Stimulated activated CD8-positive, alpha-beta memory T cell treated with anti-CD3 and anti-CD28 coated beads, Interleukin-4, amount 100 ng/mL, for 1 hour (primary cell): ENCODE measurements around the gene IL22RA1.

Experiments used
- DNase-seq, 2 donors: peaks; one replicate each; pipeline ENCODE4 v3.0.0-alpha.2; 2020; ENCODE audit warnings: low read depth in 2 of 2, low spot score in 1 of 2

Gene IL22RA1

GRCh38 chr1:24142546-24143534 is at the start of gene IL22RA1:
TSS of gene IL22RA1 (minus strand) at chr1:24143140. CDS start at chr1:24143082, 58 bp downstream.
- DNase-seq, result no peak

- DNase-seq, result no peak
These were observed 48.9 kb upstream of the IL22RA1 start for GRCh38 chr1:24191860-24192259.

- DNase-seq, result no peak
These were observed 48.1 kb upstream of the IL22RA1 start for GRCh38 chr1:24190983-24191461.

GRCh38 chr1:24189528-24189927 is 46.6 kb upstream of the IL22RA1 start:
- DNase-seq, result no peak

- DNase-seq, result peak; percentile 26 to 43
These were observed 44.3 kb upstream of the IL22RA1 start, which contains the start of gene IFNLR1 for GRCh38 chr1:24186993-24187790. TSS of gene IFNLR1 (minus strand) at chr1:24187289. CDS start at chr1:24187248, 41 bp downstream.

GRCh38 chr1:24186711-24186992 is 43.7 kb upstream of the IL22RA1 start:
- no peak for DNase-seq

- DNase-seq, result no peak
These were observed 43.2 kb upstream of the IL22RA1 start for GRCh38 chr1:24186031-24186710.

- no peak for DNase-seq
These were observed 42.1 kb upstream of the IL22RA1 start for GRCh38 chr1:24185076-24185475.

- DNase-seq, result no peak
These were observed 39.1 kb upstream of the IL22RA1 start for GRCh38 chr1:24182061-24182460.

- no peak for DNase-seq
These were observed 38.7 kb upstream of the IL22RA1 start for GRCh38 chr1:24181619-24182018.

- no peak for DNase-seq
These were observed 37.7 kb upstream of the IL22RA1 start for GRCh38 chr1:24180676-24181075.

GRCh38 chr1:24179251-24179840 is 36.4 kb upstream of the IL22RA1 start:
- DNase-seq, result no peak

- no peak for DNase-seq
These were observed 35.5 kb upstream of the IL22RA1 start for GRCh38 chr1:24178407-24178806.

- no peak for DNase-seq
These were observed 34.2 kb upstream of the IL22RA1 start for GRCh38 chr1:24177161-24177560.

- no peak for DNase-seq
These were observed 32.3 kb upstream of the IL22RA1 start for GRCh38 chr1:24175033-24175755.

- no peak for DNase-seq
These were observed 31.0 kb upstream of the IL22RA1 start for GRCh38 chr1:24173638-24174575.

GRCh38 chr1:24172598-24172997 is 29.7 kb upstream of the IL22RA1 start:
- no peak for DNase-seq

GRCh38 chr1:24169286-24169685 is 26.3 kb upstream of the IL22RA1 start:
- DNase-seq, result no peak

GRCh38 chr1:24168245-24168644 is 25.3 kb upstream of the IL22RA1 start:
- DNase-seq, result no peak
